Natural killer cell treated with Interleukin-12 subunit alpha and Interleukin-12 subunit beta and Interleukin-15 and Interleukin-18, amount 100 ng/mL, for 72 hours (primary cell): ENCODE data around the gene NUCB2. TPM values are rescaled to one million over a fixed set of nuclear protein-coding genes. Genes with fewer than 3 reads are reported as not detected.

Experiments
- ATAC-seq, 2 donors: fragments of 150-1000 bp; cut with Tn5 transposase in 1 of 2; sonication (Bioruptor Pico), chemical (Tn5 transposase) in 1 of 2; 2 replicates each; pipeline ENCODE4 v1.10.0; 2021
- DNase-seq: peaks from one replicate; pipeline ENCODE4 v3.0.0; 2022; ENCODE audit warnings: low spot score
- H3K27ac Mint-ChIP-seq, 2 donors: 1 replicate in 1 of 2; 2 replicates in 1 of 2; pipeline ENCODE4 v1.8.0; 2022; ENCODE audit warnings: mixed read lengths in 2 of 2, mild to moderate bottlenecking in 1 of 2, moderate library complexity in 1 of 2
- H3K27me3 Mint-ChIP-seq, 2 donors: 1 replicate in 1 of 2; 2 replicates in 1 of 2; pipeline ENCODE4 v1.8.0; 2022; ENCODE audit warnings: mixed read lengths in 2 of 2
- H3K36me3 Mint-ChIP-seq: one replicate; pipeline ENCODE4 v1.8.0; 2022; ENCODE audit warnings: mixed read lengths
- H3K4me1 Mint-ChIP-seq, 2 donors: 1 replicate in 1 of 2; 2 replicates in 1 of 2; pipeline ENCODE4 v1.8.0; 2022; ENCODE audit warnings: low read depth in 2 of 2, mixed read lengths in 2 of 2, mild to moderate bottlenecking in 1 of 2
- H3K4me3 Mint-ChIP-seq: one replicate; pipeline ENCODE4 v1.8.0; 2022; ENCODE audit warnings: mixed read lengths
- H3K9me3 Mint-ChIP-seq: 2 replicates; pipeline ENCODE4 v1.8.0; 2022; ENCODE audit warnings: mixed read lengths
- total RNA-seq, 2 donors: library from RNA; stranded (reverse); gene quantifications; one replicate each; pipeline ENCODE4 v1.2.3, GENCODE V29; 2022

The NUCB2 gene
- total RNA-seq, 2 donors from 2014 or later, result 43.6 to 50.4 TPM

GRCh38 chr11:17366495-17366894 is 90.0 kb downstream of the NUCB2 start:
- DNase-seq, result no peak
- Mint-ChIP-seq H3K36me3 (peaks cover 33% of the 10 kb centered on the region), H3K4me1 (peaks cover 5 to 6% of the 10 kb centered on the region in 2 donors), H3K27me3 (no peaks in the 10 kb centered on the region), H3K4me3 (no peak overlapping the region), H3K27ac (no peak overlapping the region), H3K9me3 (peaks cover 10% of the 10 kb centered on the region)
- ATAC-seq, result no peak

GRCh38 chr11:17368551-17368950 is 92.0 kb downstream of the NUCB2 start:
- no peak for DNase-seq
- Mint-ChIP-seq H3K36me3 (peaks cover 45% of the 10 kb centered on the region), H3K9me3 (peaks cover 18% of the 10 kb centered on the region), H3K4me3 (no peak overlapping the region), H3K27ac (no peak overlapping the region), H3K4me1 (peaks cover 5 to 6% of the 10 kb centered on the region in 2 donors), H3K27me3 (no peaks in the 10 kb centered on the region)
- ATAC-seq, result no peak

- H3K27me3 Mint-ChIP-seq, result no peaks in the 10 kb centered on the region
- no peak overlapping the region for H3K4me3 Mint-ChIP-seq
- H3K36me3 Mint-ChIP-seq, result peaks cover 45% of the 10 kb centered on the region
- no peak for DNase-seq
- ATAC-seq, result no peak
- H3K4me1 Mint-ChIP-seq, result peaks cover 5 to 6% of the 10 kb centered on the region in 2 donors
- H3K9me3 Mint-ChIP-seq, result peaks cover 18% of the 10 kb centered on the region
- H3K27ac Mint-ChIP-seq, result no peak overlapping the region
Observed at GRCh38 chr11:17369094-17369493, 92.6 kb downstream of the NUCB2 start.

GRCh38 chr11:17369684-17370243 is 93.2 kb downstream of the NUCB2 start:
- DNase-seq, result no peak
- H3K27ac Mint-ChIP-seq, result no peak overlapping the region
- no peak overlapping the region for H3K4me3 Mint-ChIP-seq
- no peak for ATAC-seq
- peaks cover 45% of the 10 kb centered on the region for H3K36me3 Mint-ChIP-seq
- peaks cover 5 to 6% of the 10 kb centered on the region in 2 donors for H3K4me1 Mint-ChIP-seq
- H3K27me3 Mint-ChIP-seq, result no peaks in the 10 kb centered on the region
- peaks cover 18% of the 10 kb centered on the region for H3K9me3 Mint-ChIP-seq

GRCh38 chr11:17371614-17372013 is 95.1 kb downstream of the NUCB2 start:
- Mint-ChIP-seq H3K36me3 (peaks cover 45% of the 10 kb centered on the region), H3K27me3 (no peaks in the 10 kb centered on the region), H3K4me1 (peaks cover 5 to 6% of the 10 kb centered on the region in 2 donors), H3K4me3 (no peak overlapping the region), H3K27ac (no peak overlapping the region), H3K9me3 (peaks cover 18% of the 10 kb centered on the region)
- ATAC-seq (no peak), DNase-seq (no peak)

- Mint-ChIP-seq H3K36me3 (peaks cover 21% of the 10 kb centered on the region), H3K9me3 (peaks cover 15% of the 10 kb centered on the region), H3K4me1 (no peaks in the 10 kb centered on the region), H3K4me3 (no peak overlapping the region), H3K27ac (no peak overlapping the region), H3K27me3 (no peaks in the 10 kb centered on the region)
- DNase-seq, result no peak
- no peak for ATAC-seq
Observed at GRCh38 chr11:17375547-17375946, 99.0 kb downstream of the NUCB2 start.

GRCh38 chr11:17376493-17376892 is 100.0 kb downstream of the NUCB2 start:
- H3K36me3 Mint-ChIP-seq, result peaks cover 12% of the 10 kb centered on the region
- no peaks in the 10 kb centered on the region for H3K27me3 Mint-ChIP-seq
- DNase-seq (no peak), ATAC-seq (no peak)
- no peak overlapping the region for H3K27ac Mint-ChIP-seq
- no peak overlapping the region for H3K4me3 Mint-ChIP-seq
- H3K4me1 Mint-ChIP-seq, result no peaks in the 10 kb centered on the region
- H3K9me3 Mint-ChIP-seq, result peaks cover 8% of the 10 kb centered on the region

GRCh38 chr11:17378655-17379054 is 102.1 kb downstream of the NUCB2 start:
- H3K4me3 Mint-ChIP-seq, result no peak overlapping the region
- no peak for ATAC-seq
- H3K36me3 Mint-ChIP-seq, result no peaks in the 10 kb centered on the region
- H3K27ac Mint-ChIP-seq, result no peak overlapping the region
- no peaks in the 10 kb centered on the region for H3K27me3 Mint-ChIP-seq
- DNase-seq, result no peak
- no peaks in the 10 kb centered on the region for H3K9me3 Mint-ChIP-seq
- no peaks in the 10 kb centered on the region for H3K4me1 Mint-ChIP-seq

GRCh38 chr11:17379383-17380180 is 103.0 kb downstream of the NUCB2 start:
- H3K4me3 Mint-ChIP-seq, result no peak overlapping the region
- H3K36me3 Mint-ChIP-seq, result no peaks in the 10 kb centered on the region
- no peaks in the 10 kb centered on the region for H3K27me3 Mint-ChIP-seq
- H3K4me1 Mint-ChIP-seq, result no peaks in the 10 kb centered on the region
- ATAC-seq, result no peak
- no peaks in the 10 kb centered on the region for H3K9me3 Mint-ChIP-seq
- H3K27ac Mint-ChIP-seq, result no peak overlapping the region
- no peak for DNase-seq

GRCh38 chr11:17381156-17381555 is 104.6 kb downstream of the NUCB2 start:
- Mint-ChIP-seq H3K36me3 (no peaks in the 10 kb centered on the region), H3K9me3 (no peaks in the 10 kb centered on the region), H3K4me1 (no peaks in the 10 kb centered on the region), H3K4me3 (no peak overlapping the region), H3K27ac (no peak overlapping the region), H3K27me3 (no peaks in the 10 kb centered on the region)
- DNase-seq (no peak), ATAC-seq (no peak)

Other genes with a start within 250 kb of the NUCB2 start
- gene RPS13, start 199.1 kb upstream of the NUCB2 start, total RNA-seq, result 100 to 1,000 TPM; 688 to 721 TPM
- 10 to 100 TPM; 25.7 to 37.3 TPM for gene PIK3C2A, start 68.8 kb upstream of the NUCB2 start, total RNA-seq
- gene NCR3LG1, start 75.1 kb downstream of the NUCB2 start, total RNA-seq, result 1 to 10 TPM in 1 of 2 donors, under 1 TPM in 1; 0.70 to 1.4 TPM
- gene KCNJ11, start 111.9 kb downstream of the NUCB2 start, total RNA-seq, result under 1 TPM in 1 of 2 donors, not detected in 1; 0.75 TPM
- gene ABCC8, start 200.1 kb downstream of the NUCB2 start, total RNA-seq, result not detected